HG03342 (cell line): ENCODE measurements around the gene DHRS2.
"Not testable (repeated sequence)": the region's sequence is repeated elsewhere in the genome, so short reads cannot be mapped to it uniquely, and the experiment has no call there.

ENCODE experiments used
- ATAC-seq: cut with Tn5 transposase; IDR thresholded peaks from one replicate; pipeline ENCODE4 v1.9.1; 2021; ENCODE audit warnings: mild to moderate bottlenecking, moderate library complexity; ENCODE audit not compliant: unreplicated experiment

The DHRS2 gene

DNA sequence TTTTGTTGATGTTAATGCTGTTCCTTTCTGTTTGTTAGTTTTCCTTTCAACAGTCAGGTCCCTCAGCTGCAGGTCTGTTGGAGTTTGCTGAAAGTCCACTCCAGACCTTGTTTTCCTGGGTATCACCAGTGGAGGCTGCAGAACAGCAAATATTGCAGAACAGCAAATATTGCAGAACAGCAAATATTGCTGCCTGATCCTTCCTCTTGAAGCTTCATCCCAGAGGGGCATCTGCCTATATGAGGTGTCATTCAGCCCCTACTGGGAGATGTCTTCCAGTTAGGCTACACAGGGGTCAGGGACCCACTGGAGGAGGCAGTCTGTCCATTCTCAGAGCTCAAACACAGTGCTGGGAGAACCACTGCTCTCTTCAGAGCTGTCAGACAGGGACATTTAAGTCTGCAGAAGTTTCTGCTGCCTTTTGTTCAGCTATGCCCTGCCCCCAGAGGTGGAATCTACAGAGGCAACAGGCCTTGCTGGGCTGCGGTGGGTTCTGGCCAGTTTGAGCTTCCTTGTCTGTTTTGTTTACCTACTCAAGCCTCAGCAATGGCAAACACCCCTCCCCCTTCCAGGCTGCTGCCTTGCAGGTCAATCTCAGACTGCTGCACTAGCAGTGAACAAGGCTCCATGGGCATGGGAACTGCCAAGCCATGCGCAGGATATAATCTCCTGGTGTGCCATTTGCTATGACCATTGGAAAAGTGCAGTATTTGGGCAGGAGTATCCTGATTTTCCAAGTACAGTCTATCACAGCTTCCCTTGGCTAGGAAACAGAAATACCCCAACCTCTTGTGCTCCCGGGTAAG lies 53.7 kb downstream of the DHRS2 start:
- ATAC-seq: not testable (repeated sequence)

GRCh38 chr14:23692416-23692815 lies 56.3 kb downstream of the DHRS2 start:
- ATAC-seq: no peak

DNA sequence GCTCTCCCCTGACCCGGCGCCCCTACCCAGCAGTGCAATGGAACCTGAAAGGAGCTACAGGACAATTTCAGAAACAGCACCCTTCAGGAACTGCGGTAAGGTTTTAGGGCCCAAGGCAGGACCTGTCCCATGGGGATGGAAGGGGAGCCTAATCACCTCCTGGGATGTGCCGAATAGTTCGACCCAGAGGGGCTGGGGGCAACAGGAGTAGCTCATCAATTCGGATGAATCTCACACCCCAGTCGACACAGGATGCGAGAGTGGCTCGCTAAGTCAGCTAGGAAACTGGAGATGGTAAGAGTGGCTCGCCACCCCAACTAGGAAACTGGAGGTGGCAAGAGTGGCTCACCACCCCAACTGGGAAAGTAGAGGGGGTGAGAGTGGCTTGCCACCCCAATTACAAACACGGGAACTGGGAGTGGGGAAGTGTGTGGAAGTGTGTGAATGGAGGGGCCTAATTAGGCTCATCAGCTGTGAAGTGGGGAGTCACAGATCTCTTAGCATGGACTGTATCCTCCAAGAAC lies 57.1 kb downstream of the DHRS2 start:
- no peak for ATAC-seq

DNA sequence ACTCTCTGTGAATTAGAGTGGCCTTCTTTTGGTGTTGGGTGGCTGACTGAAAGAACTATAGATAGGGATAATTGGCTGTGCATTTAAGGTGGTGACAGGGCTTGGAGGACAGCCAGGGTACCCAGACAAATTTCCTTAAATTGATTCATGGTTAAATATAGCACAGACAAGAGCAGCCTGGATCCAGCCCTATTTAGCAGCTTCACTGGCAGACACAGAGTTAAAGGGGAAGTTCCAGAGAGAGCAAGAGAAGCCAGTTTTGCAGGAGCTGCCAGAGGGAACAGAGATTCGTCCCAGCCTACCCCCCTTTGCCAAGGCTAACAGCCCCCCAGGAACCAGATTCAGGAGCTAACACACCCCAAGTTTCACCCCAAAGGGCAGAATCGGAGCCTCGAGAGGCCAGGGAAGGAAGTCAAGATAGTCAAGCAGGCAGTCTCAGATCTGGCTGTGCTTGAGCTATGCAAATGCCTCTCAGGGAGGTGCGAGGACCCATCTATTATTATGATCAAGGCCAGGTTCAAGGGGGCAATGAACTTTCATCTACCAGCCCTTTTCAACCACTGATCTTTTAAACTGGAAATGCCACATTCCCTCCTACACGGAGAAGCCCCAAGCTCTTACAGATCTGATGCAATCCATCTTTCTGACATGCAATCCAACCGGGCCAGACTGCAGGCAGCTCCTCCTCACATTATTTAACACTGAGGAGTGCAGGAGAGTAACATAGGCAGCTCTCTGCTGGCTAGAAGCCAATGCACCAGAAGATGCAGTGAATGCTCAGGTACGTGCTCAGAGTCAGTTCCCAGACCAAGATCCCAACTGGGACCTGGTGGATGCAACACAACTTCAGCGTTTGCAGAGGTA lies 58.2 kb downstream of the DHRS2 start:
- no peak for ATAC-seq
